HCT116 (cell line): ENCODE data around the gene RBM33.

Source experiments
- JUND ChIP-seq: IDR thresholded peaks from 2 replicates; pipeline ENCODE4 v1.6.1; 2012
- POLR2A ChIP-seq: IDR thresholded peaks from 2 replicates; pipeline ENCODE4 v1.7.0; 2011; ENCODE audit warnings: borderline replicate concordance; ENCODE audit not compliant: insufficient read depth, insufficient read length; ENCODE audit errors: extremely low read depth
- POLR2AphosphoS5 ChIP-seq: IDR thresholded peaks from 2 replicates; pipeline ENCODE4 v1.6.1; 2011; ENCODE audit warnings: mild to moderate bottlenecking, low read depth, low read length, moderate library complexity
- SP1 ChIP-seq: IDR thresholded peaks from 2 replicates; pipeline ENCODE4 v1.6.1; 2012; ENCODE audit warnings: low read depth
- ZNF274 ChIP-seq: fragments of 200-500 bp; sonication (Bioruptor generic); IDR thresholded peaks from 2 replicates; pipeline ENCODE4 v1.6.1; 2014; ENCODE audit warnings: mild to moderate bottlenecking, low read depth, low read length, inconsistent platforms
- TF ChIP-seq, protein P1 (sequence below), 3 experiments: fragments of 200-600 bp in 1 of 3; sonication (generic) in 1 of 3; IDR thresholded peaks in 2 of 3; conservative IDR thresholded peaks in 1 of 3; 2 replicates each; pipeline ENCODE4 v1.5.1; 2012 to 2017; ENCODE audit warnings: low read depth in 2 of 3, low read length in 2 of 3, antibody characterized with exemption in 1 of 3, borderline replicate concordance in 1 of 3, control low read depth in 1 of 3, mild to moderate bottlenecking in 1 of 3, mixed read lengths in 1 of 3, mixed run types in 1 of 3, moderate library complexity in 1 of 3; ENCODE audit not compliant: insufficient read depth in 1 of 3

DNA sequence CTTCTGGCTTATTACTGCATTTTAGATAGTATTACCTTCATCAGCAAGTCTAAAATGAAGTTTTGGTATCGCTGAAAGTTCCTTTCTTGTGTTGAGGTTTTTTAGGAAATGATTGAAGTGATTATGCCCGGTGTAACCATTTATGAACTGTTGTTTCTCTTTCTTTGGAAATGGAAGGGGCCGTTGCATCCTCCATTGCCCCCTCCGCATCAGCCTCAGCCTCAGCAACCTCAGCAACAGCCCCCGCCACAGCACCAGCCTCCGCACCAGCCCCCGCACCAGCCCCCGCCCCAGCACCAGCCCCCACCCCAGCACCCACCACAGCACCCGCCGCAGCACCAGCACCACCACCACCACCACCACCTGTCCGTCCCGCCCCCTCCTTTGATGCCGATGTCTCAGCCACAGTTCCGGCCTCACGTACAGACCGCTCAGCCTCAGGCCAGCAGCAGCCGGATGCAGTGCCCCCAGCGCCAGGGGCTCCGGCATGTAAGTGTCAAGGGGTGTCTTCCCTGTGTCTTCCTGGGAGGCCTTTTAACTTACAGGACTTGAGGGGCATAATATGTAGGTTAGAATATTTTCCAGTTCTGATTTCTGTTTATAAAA, 95.2 kb downstream of the RBM33 start:
- no peak for TF ChIP-seq POLR2A
- TF ChIP-seq, protein P1, sequence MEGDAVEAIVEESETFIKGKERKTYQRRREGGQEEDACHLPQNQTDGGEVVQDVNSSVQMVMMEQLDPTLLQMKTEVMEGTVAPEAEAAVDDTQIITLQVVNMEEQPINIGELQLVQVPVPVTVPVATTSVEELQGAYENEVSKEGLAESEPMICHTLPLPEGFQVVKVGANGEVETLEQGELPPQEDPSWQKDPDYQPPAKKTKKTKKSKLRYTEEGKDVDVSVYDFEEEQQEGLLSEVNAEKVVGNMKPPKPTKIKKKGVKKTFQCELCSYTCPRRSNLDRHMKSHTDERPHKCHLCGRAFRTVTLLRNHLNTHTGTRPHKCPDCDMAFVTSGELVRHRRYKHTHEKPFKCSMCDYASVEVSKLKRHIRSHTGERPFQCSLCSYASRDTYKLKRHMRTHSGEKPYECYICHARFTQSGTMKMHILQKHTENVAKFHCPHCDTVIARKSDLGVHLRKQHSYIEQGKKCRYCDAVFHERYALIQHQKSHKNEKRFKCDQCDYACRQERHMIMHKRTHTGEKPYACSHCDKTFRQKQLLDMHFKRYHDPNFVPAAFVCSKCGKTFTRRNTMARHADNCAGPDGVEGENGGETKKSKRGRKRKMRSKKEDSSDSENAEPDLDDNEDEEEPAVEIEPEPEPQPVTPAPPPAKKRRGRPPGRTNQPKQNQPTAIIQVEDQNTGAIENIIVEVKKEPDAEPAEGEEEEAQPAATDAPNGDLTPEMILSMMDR (IDR thresholded peaks at IDR 0.05 in 2 of 3, conservative IDR thresholded peaks at IDR 0.05 in 1 of 3; ENCODE audit: borderline replicate concordance in 1 of 3, insufficient read depth in 1 of 3, low read depth in 2 of 3, low read length in 2 of 3), result no peak
- no peak for TF ChIP-seq POLR2AphosphoS5
- no peak for TF ChIP-seq JUND
- no peak for TF ChIP-seq SP1
- TF ChIP-seq ZNF274, result no peak
